Thyroid gland (tissue), 4 donors: ENCODE data around the gene SESN3.

ENCODE experiments used
- POLR2A ChIP-seq, 2 donors: fragments of 450-650 bp; IDR thresholded peaks; one replicate each; pipeline ENCODE4 v1.6.1; 2017; ENCODE audit warnings: antibody characterized with exemption in 2 of 2, mild to moderate bottlenecking in 2 of 2, moderate library complexity in 1 of 2
- TF ChIP-seq, protein P1 (sequence below), 6 experiments: fragments of 200-600 bp in 3 of 6; fragments of 450-650 bp in 3 of 6; sonication (generic) in 3 of 6; IDR thresholded peaks; one replicate each; pipeline ENCODE4 v1.5.1; 2016 to 2019; ENCODE audit warnings: antibody characterized with exemption in 6 of 6, mild to moderate bottlenecking in 2 of 6, inconsistent platforms in 1 of 6, moderate library complexity in 1 of 6

DNA sequence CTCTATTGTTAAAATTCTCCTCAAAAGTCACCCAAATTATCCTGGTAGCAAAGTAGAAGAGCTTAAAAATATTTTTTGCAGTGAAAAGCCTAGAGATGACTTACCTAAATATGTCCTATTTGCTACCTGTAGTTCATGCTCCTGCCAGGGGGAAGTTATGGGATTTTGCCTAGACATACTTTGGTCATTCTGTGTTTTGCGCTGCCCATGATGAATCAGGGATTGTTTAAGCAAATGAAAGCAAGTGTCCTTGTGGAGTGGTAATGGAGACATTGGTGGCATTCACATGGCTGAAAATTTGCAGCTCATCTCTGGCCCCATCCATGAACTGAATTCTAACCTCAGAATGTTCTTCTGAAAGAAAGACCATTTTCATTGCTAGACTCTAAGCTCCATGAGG, 14.6 kb upstream of the SESN3 start:
- TF ChIP-seq, protein P1, sequence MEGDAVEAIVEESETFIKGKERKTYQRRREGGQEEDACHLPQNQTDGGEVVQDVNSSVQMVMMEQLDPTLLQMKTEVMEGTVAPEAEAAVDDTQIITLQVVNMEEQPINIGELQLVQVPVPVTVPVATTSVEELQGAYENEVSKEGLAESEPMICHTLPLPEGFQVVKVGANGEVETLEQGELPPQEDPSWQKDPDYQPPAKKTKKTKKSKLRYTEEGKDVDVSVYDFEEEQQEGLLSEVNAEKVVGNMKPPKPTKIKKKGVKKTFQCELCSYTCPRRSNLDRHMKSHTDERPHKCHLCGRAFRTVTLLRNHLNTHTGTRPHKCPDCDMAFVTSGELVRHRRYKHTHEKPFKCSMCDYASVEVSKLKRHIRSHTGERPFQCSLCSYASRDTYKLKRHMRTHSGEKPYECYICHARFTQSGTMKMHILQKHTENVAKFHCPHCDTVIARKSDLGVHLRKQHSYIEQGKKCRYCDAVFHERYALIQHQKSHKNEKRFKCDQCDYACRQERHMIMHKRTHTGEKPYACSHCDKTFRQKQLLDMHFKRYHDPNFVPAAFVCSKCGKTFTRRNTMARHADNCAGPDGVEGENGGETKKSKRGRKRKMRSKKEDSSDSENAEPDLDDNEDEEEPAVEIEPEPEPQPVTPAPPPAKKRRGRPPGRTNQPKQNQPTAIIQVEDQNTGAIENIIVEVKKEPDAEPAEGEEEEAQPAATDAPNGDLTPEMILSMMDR (IDR thresholded peaks at IDR 0.05) = no peak
- TF ChIP-seq POLR2A (IDR thresholded peaks at IDR 0.05) = no peak
